Activated T-cell treated with anti-CD3 and anti-CD28 coated beads, Interleukin-2, amount 50 U/mL, for 48 hours (primary cell): ENCODE measurements around the gene ACYP1.

ENCODE experiments used
- DNase-seq, 2 experiments: peaks; one replicate each; pipeline ENCODE4 v3.0.0-alpha.2; 2020

The ACYP1 gene

DNA sequence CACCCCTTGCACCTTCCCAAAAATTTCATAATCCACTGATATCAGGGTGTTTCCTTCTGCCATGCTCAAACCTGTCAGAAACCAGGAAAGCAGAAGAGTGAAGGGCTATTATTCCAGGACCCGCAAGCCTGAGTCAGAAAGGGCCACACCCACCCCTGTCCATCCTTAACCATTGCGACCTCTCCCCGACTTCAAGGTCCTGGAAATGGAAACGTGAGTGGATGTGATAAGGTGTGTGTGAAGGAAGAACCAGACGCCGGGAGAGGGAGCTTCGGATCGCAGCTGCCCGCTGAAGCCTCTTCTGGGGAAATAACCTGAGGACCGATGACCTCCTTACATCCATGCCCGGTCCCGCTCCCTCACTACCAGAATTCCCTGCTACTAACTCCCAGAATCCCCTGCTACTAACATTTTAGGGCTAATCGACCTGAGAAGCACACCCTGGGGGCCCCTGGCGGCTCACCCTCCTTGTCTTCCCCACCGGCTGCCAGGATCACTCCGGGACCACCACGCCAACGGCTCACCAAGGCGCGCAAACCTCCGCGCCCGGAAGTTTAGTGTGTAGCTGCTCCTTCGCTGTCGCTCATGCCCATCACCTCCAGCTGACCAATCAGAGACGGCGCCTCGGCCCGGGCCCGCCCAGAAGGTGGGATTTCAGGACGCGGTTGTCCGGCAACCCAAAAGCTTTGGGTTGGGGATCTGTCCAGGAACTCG, at the start of gene ACYP1:
TSS of gene ACYP1 (minus strand) at position 534 of the 714 bp plus-strand sequence. CDS start at position 63, 471 bp downstream.
- DNase-seq, result peak; percentile 98 to 99

DNA sequence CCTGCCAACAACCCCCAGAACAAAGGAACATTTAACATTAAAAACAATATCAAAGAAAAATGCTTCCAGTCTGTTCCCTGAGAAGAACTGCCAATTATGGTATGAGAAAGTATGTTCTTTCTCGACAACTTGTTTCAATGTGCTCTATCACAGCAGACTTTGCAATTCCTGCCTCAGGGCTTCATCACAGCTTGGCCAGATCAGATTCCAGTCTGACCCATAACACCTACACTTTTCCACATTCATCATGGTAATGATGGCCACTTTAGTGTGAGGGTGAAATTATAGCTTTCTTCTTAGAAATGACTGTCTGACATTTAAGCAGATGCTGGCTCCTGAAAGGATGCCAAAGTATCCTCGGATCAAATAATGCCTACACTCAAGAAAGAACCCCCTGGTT, 46.1 kb upstream of the ACYP1 start:
- no peak for DNase-seq

- no peak for DNase-seq
Observed at GRCh38 chr14:75107186-75107585, 43.4 kb upstream of the ACYP1 start.

- DNase-seq, result no peak
Observed at GRCh38 chr14:75101491-75101890, 37.7 kb upstream of the ACYP1 start.

DNA sequence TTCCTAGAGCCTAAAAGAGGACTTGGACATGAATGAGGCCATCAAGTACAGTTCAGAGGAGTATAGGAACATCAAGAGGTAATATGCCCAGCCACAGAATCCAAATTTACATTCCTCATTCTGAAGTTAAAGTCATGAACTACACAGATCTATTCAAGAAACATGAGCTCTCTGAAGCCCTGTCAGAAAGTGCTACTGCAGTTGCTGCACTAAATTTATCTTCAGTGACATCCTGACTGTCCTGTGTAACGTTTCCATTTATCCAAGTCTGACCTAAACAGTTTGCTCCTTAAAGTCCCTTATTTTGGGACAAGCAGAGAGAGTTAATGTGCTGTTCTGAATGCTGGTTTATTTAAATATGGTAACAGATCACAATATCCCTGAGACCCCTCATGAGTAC, 34.9 kb upstream of the ACYP1 start:
- DNase-seq, result no peak

- no peak for DNase-seq
Observed at GRCh38 chr14:75098212-75098611, 34.4 kb upstream of the ACYP1 start.

DNA sequence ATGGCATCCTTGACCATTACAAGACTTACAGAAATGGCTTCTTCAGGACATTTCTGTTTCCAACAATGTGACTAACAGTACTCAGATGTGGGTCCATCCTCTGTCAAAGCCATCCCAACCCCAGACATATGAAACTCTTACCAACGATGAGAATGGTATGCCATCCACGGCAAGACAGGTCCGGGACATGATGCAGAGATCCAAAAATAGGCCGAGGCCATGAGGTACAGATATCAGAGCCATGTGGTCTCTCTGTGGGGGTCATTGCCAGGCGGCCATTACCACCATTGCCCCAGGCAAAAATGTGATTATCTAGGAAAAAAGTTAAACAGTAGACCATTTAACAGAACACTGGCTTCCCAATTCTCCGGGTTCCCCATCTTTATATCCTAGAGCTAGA, 33.1 kb upstream of the ACYP1 start:
- no peak for DNase-seq

DNA sequence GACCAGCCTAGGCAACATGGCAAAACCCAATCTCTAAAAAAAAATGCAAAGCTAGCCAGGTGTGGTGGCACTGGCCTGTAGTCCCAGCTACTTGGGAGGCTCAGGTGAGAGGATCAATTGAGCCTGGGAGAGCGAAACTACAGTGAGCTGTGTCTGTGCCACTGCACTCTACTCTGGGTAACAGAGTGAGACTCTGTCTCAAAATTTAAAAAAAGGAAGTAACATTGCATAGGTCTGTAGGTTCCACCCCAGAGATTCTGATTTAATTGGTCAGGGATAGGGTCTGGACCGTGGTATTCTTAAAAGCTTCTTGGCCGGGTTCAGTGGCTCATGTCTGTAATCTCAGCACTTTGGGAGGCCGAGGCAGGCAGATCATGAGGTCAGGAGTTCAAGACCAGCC, 31.9 kb upstream of the ACYP1 start:
- DNase-seq, result no peak

DNA sequence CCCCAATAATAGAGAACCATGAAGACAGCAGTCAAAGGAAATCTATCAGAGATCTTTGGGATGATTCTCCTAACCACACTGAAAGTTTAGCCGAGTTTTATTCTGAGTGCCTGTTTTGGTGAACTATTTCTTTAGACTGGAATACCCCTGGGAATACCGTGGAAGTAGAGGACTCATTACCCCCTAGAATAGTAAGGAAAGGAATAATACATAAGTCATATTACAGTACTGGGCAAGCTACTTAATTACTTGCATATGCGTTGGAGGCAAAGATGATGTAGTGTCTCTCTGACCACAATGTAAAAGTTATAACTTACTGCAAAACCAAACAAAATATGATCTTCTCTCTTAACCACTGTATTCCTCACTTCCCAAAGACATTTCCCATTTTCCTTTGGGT, 31.1 kb upstream of the ACYP1 start:
- DNase-seq, result no peak

DNA sequence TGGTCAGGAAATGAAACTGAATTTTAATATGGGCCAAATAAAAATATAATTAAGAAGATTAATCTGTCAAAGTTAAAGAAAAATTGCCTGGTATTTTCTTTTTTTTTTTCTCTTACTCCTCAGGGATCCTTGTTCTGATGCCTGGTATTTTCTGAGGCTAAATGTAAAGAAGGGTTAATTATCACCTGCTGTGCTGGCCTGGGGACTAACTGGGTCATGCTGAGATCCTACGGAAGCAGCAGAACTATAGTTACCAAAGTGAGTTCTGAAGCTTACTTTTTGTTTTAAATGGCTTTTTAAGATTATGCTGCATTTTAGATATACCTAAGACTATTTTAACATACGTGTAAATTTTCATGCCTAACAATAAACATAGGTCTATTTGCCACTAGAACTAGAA, 28.9 kb upstream of the ACYP1 start:
- DNase-seq, result no peak

GRCh38 chr14:75091251-75091650, 27.4 kb upstream of the ACYP1 start:
- no peak for DNase-seq

GRCh38 chr14:75090353-75090752, 26.5 kb upstream of the ACYP1 start:
- no peak for DNase-seq

- peak; percentile 32 to 35 for DNase-seq
Observed at GRCh38 chr14:75088566-75089373, 24.9 kb upstream of the ACYP1 start.

- DNase-seq, result no peak
Observed at GRCh38 chr14:75088153-75088552, 24.3 kb upstream of the ACYP1 start.

DNA sequence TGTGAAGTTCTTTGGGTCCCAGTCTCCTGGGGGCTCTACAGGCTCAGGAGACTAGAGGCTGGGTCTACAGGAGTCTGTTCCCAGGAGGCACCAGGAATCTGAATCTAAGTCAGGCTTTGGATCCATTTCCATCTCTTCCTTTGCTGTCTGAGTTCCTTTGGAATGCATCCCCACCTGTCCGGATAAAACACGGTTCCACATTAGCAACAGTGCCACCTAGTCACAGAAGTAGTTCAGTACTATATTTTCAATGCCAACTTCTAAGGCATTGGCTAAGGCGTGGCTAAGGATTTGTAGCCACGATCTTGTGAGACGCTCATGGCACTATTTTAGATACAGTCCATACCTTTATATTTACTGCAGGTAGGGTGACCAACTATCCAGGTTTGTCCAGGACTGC, 20.7 kb upstream of the ACYP1 start:
- no peak for DNase-seq

- DNase-seq, result no peak
Observed at GRCh38 chr14:75083271-75083670, 19.4 kb upstream of the ACYP1 start.

DNA sequence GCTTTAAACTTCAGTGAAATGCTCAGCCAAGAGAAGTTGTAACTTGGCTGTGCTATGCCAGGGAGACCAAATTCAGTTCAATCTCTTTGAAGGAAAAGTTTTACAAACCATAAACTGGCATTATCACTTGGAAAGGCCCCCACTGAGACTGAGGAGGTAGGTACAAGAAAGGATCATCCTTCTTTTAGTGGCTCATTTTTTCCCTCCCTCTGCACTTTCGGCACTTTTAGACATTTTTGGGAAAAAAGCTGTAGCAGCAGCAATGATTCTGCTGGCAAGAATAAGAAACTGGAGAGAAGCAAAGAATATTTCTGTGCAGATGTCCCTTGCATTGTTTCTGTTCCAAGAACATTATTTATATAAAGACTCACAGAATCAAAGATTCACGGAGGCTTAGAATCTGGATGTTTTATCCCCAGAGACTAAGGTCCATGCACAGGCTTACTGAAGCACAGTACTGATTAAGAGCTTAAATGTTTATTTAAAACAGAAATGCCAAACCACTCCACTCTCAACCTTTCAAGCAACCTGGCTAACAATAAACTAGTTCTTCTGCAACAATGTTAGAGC, 17.9 kb upstream of the ACYP1 start:
- no peak for DNase-seq

DNA sequence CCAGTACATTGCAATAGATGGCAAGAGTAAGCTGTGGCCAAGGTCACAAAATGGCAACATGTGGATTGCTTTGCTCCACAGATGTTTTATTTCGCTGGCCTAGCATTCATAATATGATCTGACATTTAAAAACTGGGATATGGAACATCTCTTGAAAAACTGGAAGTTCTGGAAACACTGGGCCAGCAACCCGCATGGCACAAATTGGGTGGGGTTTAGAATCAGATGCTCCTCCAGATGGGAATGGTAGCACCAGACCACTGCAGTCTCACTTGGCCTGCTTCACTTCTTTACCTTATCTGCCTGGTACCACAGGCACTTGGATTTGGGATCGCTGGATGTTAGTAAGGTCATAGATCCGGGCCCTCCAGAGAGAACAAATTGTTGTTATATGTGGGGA, 15.7 kb upstream of the ACYP1 start:
- DNase-seq, result no peak

GRCh38 chr14:75077794-75078193, 14.0 kb upstream of the ACYP1 start:
- no peak for DNase-seq

DNA sequence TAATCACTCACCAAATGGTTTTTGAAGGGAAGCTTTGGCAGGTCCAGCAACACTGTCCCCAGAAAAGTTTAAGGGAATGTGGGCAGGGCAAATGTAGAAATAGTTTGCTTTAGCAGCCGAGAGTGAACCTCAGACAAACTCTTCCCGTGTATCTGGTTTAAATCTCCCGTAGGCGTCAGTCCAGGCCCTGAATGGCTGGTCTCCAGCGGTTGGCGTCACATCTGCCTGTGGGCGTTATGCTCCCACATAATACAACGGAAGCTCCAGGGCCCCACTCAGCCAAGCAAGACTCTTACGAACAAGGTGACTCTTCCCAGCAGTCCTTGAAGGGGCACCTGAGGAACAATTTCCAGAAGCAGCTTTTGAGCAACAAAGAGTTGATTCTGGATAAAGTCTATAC, 6.6 kb upstream of the ACYP1 start:
- DNase-seq, result no peak

DNA sequence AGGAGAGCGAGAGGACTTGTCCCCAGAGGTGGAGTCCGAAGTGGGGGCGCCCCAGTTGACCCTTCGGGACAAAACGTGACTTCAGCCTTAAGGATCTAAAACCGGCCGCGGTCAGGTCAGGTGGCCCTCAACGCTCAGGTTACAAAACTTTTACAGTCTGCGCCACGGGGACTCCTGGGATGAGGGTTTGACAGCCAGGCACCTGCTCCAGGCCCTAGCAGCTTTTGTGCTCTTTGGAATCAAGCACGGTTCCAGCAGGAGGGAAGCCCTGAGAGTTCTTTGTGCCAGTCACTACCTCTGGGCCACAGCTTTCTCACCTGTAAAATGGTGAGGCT, 6.0 kb upstream of the ACYP1 start:
- no peak for DNase-seq

DNA sequence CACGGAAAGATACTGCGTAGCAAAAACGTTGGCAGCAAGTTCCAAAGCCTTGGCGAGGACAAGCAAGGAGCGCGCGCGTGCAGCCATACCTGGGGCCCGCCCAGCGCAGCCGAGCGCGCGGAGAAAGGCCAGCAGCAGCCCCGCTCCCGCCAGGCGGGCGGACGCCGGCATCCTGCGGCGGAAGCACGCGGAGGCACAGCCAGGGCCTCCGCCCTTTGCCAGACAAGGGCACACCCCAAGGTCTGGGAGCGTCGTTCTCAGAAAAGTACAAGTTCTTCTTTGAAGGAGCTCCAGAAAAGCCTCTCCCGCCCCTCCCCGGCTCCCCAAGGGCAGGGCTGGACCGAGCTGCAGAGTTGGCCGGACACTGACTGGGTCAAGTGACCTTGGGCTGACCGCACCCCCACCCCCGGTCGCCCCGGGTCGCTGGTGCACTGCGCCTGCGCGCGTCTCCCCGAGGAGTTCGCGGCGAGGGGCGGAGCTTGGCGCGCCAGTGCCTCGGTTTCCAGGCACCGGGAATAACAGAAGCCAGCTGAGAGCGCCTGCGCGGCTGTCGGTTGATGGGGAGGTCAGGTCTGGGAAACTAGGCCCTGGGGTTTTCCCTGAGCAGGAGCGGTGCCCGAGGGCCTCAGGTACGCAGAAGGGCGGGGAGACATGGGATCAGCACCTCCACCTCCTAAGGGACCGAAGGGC, 5.4 kb upstream of the ACYP1 start, which contains the start of gene ZC2HC1C:
TSS of gene ZC2HC1C (plus strand) at position 521 of the 690 bp plus-strand sequence. CDS start 933 bp downstream, outside the sequence.
- peak; percentile 86 to 87 for DNase-seq
